ENCODE data around the gene STX12.

DNA sequence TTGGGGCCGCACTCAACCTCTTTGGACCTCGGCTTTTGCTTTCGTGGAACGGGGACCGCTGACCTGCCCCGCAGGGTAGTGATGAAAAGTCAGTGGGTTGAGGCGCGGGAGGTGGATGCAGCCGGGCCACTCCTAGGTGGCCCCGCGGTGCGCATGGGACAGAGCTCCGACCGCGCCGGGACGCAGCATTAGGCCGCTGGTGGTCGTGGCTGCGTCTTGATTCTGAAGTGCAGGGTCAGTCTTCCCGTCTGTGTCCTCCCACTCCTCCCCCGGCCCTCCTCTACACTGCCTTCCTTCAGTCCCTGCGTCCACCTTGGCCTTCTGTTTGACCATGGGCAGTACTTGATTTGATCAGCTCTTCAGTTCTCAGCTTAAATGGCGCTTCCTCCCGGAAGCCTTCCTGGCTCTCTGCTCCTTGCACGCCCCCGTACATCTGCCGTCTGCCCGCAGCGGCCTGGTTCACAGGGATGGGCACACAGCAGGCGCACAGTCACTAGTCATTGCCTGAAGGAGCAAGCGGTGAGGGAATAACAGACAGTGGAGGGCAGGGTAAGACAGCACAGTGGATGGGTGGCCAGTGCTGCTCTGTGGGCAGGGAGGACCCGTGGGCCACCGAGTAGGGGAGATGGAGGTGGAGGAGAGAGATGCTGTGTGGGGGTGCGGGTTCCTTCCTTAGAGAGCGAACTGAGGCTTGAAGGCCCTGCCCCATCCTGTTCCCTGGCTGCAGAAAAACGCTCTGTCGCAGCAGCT is 100.0 kb downstream of the STX12 start:
- TF ChIP-seq, protein P1, sequence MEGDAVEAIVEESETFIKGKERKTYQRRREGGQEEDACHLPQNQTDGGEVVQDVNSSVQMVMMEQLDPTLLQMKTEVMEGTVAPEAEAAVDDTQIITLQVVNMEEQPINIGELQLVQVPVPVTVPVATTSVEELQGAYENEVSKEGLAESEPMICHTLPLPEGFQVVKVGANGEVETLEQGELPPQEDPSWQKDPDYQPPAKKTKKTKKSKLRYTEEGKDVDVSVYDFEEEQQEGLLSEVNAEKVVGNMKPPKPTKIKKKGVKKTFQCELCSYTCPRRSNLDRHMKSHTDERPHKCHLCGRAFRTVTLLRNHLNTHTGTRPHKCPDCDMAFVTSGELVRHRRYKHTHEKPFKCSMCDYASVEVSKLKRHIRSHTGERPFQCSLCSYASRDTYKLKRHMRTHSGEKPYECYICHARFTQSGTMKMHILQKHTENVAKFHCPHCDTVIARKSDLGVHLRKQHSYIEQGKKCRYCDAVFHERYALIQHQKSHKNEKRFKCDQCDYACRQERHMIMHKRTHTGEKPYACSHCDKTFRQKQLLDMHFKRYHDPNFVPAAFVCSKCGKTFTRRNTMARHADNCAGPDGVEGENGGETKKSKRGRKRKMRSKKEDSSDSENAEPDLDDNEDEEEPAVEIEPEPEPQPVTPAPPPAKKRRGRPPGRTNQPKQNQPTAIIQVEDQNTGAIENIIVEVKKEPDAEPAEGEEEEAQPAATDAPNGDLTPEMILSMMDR (IDR thresholded peaks at IDR 0.05): no peak
- TF ChIP-seq POLR2A (IDR thresholded peaks at IDR 0.05): no peak
